HL-60 (cell line): ENCODE results near the gene GLYATL3.

ENCODE experiments used
- DNase-seq, 2 experiments: peaks; one replicate each; pipeline ENCODE4 v3.0.0-alpha.2; 2010 to 2020; ENCODE audit warnings: low read depth in 1 of 2, low spot score in 1 of 2
- H3K27ac ChIP-seq: fragments of 250-450 bp; sonication (Bioruptor Pico); replicated peaks from 2 replicates; pipeline ENCODE4 v1.5.1; 2020; ENCODE audit warnings: mild to moderate bottlenecking, moderate library complexity
- H3K27me3 ChIP-seq: fragments of 250-450 bp; sonication (Bioruptor Pico); 2 replicates; pipeline ENCODE4 v1.5.1; 2021; ENCODE audit warnings: mild to moderate bottlenecking, moderate library complexity; ENCODE audit not compliant: insufficient read depth, poor library complexity, severe bottlenecking
- H3K4me3 ChIP-seq: replicated peaks from 2 replicates; pipeline ENCODE4 v1.5.1; 2011; ENCODE audit warnings: mild to moderate bottlenecking, control low read depth, low read length; ENCODE audit not compliant: insufficient read depth
- GABPA ChIP-seq: IDR thresholded peaks from 2 replicates; pipeline ENCODE4 v1.6.1; 2012; ENCODE audit warnings: low read depth
- POLR2AphosphoS5 ChIP-seq: IDR thresholded peaks from 2 replicates; pipeline ENCODE4 v1.6.1; 2012; ENCODE audit warnings: low read depth
- SPI1 ChIP-seq: IDR thresholded peaks from 2 replicates; pipeline ENCODE4 v1.6.1; 2012; ENCODE audit warnings: low read depth, mild to moderate bottlenecking, borderline replicate concordance
- TF ChIP-seq, protein P1 (sequence below): IDR thresholded peaks from one replicate; pipeline ENCODE4 v1.5.1; 2011; ENCODE audit warnings: low read length, control low read depth, inconsistent platforms; ENCODE audit not compliant: insufficient read depth
- TF ChIP-seq, protein P2 (sequence below): IDR thresholded peaks from 2 replicates; pipeline ENCODE4 v1.6.1; 2012; ENCODE audit warnings: low read depth; ENCODE audit not compliant: insufficient replicate concordance

Gene GLYATL3

DNA sequence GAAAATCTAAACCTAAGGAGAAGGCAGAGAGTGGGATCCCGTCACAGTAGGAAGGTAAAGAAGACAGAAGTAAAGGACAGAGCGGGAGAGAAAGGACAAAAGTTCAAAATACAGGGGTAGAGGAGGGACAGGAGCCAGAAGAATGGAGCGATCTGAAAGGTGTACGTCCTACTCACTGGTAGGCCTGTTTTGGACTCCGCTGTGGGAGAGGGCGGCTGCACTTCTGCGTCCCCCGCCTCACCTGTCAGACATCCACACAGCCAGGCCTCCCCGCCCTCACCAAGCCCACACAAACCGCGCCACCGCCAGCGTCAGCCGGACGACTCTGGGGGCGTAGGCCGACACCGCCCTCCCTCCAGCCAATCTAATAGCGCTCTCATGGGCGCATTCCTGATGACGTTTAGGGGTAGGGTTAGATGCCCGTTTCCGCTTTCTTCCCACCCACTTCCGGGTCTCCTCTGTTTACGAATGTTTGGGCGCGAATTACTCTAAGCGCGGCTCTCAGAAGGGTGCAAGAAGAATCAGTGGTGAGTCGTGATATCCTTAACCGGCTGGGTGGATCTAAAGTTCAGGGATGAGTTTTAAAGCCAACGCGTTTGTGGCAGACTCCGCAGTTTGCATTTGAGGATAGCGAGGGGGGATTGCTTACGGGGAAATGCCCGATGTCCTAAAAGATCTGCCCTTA, 36.7 kb upstream of the GLYATL3 start, which contains the start of the genes CENPQ and MMUT:
Gene CENPQ, plus strand, starts transcription at position 444 of the 685 bp plus-strand sequence. CDS start 6,807 bp downstream, outside the sequence.
Gene MMUT, minus strand, starts transcription at position 327 of the 685 bp plus-strand sequence. CDS start 3,787 bp downstream, outside the sequence.
- Histone ChIP-seq H3K4me3 (peak within 1 kb of the TSS; percentile 93), H3K27ac (peak within 1 kb of the TSS; percentile 82), H3K27me3 (no peaks in the 10 kb centered on the region)
- TF ChIP-seq, protein P1, sequence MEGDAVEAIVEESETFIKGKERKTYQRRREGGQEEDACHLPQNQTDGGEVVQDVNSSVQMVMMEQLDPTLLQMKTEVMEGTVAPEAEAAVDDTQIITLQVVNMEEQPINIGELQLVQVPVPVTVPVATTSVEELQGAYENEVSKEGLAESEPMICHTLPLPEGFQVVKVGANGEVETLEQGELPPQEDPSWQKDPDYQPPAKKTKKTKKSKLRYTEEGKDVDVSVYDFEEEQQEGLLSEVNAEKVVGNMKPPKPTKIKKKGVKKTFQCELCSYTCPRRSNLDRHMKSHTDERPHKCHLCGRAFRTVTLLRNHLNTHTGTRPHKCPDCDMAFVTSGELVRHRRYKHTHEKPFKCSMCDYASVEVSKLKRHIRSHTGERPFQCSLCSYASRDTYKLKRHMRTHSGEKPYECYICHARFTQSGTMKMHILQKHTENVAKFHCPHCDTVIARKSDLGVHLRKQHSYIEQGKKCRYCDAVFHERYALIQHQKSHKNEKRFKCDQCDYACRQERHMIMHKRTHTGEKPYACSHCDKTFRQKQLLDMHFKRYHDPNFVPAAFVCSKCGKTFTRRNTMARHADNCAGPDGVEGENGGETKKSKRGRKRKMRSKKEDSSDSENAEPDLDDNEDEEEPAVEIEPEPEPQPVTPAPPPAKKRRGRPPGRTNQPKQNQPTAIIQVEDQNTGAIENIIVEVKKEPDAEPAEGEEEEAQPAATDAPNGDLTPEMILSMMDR, result no peak
- TF ChIP-seq GABPA (peak; percentile 88), POLR2AphosphoS5 (peak; percentile 72), SPI1 (peak; percentile 78)
- TF ChIP-seq, protein P2, sequence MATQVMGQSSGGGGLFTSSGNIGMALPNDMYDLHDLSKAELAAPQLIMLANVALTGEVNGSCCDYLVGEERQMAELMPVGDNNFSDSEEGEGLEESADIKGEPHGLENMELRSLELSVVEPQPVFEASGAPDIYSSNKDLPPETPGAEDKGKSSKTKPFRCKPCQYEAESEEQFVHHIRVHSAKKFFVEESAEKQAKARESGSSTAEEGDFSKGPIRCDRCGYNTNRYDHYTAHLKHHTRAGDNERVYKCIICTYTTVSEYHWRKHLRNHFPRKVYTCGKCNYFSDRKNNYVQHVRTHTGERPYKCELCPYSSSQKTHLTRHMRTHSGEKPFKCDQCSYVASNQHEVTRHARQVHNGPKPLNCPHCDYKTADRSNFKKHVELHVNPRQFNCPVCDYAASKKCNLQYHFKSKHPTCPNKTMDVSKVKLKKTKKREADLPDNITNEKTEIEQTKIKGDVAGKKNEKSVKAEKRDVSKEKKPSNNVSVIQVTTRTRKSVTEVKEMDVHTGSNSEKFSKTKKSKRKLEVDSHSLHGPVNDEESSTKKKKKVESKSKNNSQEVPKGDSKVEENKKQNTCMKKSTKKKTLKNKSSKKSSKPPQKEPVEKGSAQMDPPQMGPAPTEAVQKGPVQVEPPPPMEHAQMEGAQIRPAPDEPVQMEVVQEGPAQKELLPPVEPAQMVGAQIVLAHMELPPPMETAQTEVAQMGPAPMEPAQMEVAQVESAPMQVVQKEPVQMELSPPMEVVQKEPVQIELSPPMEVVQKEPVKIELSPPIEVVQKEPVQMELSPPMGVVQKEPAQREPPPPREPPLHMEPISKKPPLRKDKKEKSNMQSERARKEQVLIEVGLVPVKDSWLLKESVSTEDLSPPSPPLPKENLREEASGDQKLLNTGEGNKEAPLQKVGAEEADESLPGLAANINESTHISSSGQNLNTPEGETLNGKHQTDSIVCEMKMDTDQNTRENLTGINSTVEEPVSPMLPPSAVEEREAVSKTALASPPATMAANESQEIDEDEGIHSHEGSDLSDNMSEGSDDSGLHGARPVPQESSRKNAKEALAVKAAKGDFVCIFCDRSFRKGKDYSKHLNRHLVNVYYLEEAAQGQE, result peak; percentile 37
- peak; percentile 84 to 95 for DNase-seq

- peak overlapping the region; percentile 82 for H3K27ac ChIP-seq
- peak overlapping the region; percentile 93 for H3K4me3 ChIP-seq
- H3K27me3 ChIP-seq, result no peaks in the 10 kb centered on the region
- TF ChIP-seq POLR2AphosphoS5 (no peak), GABPA (no peak)
- TF ChIP-seq, protein P1, result no peak
- TF ChIP-seq, protein P2, result no peak
- DNase-seq, result no peak
These were observed 36.1 kb upstream of the GLYATL3 start for GRCh38 chr6:49463612-49463967.

DNA sequence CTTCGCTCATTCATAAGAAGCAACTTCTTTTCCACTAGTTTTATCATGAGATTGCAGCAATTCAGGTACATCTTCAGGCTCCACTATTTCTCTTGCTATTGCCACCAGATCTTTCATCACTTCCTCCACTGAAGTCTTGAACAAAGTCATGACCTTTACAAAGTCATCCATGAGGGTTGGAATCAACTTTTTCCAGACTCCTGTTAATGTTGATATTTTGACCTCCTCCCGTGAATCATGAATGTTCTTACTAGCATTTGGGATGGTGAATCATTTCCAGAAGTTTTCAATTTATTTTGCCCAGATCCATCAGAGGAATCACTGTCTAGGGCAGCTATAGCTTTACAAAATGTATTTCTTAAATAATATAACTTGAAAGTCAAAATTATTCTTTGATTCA, 35.0 kb upstream of the GLYATL3 start:
- TF ChIP-seq, protein P2, result no peak
- TF ChIP-seq POLR2AphosphoS5 (no peak), GABPA (no peak), SPI1 (no peak)
- TF ChIP-seq, protein P1, result no peak
- H3K27ac ChIP-seq, result no peak overlapping the region; the same call in none of the 2 replicates
- no peak overlapping the region for H3K4me3 ChIP-seq

More for the DNA sequence above, 35.0 kb upstream of the GLYATL3 start:
- H3K27me3 ChIP-seq, result no peaks in the 10 kb centered on the region
- no peak for DNase-seq
